Sigmoid colon (tissue), 4 donors: ENCODE data around the gene VASH2.
"Not testable (repeated sequence)": the region's sequence is repeated elsewhere in the genome, so short reads cannot be mapped to it uniquely, and the experiment has no call there.

Experiments
- CTCF ChIP-seq, 4 experiments: fragments of 450-650 bp in 3 of 4; fragments of 200-600 bp in 1 of 4; IDR thresholded peaks; one replicate each; pipeline ENCODE4 v1.5.1; 2016 to 2019; ENCODE audit warnings: antibody characterized with exemption in 4 of 4, mild to moderate bottlenecking in 3 of 4, moderate library complexity in 2 of 4
- POLR2AphosphoS5 ChIP-seq, 4 donors: sonication (generic); formaldehyde crosslinking; IDR thresholded peaks; one replicate each; pipeline ENCODE4 v1.6.1; 2017; ENCODE audit warnings: antibody characterized with exemption in 4 of 4

- TF ChIP-seq POLR2AphosphoS5, CTCF (IDR thresholded peaks at IDR 0.05): not testable (repeated sequence)
These were observed 40.1 kb upstream of the VASH2 start for GRCh38 chr1:212910213-212910612.
